Kidney (tissue), 14 donors: ENCODE data around the gene MAPK1. TPM values are rescaled to one million over a fixed set of nuclear protein-coding genes. Genes with fewer than 3 reads are reported as not detected.
"Not testable (repeated sequence)": the region's sequence is repeated elsewhere in the genome, so short reads cannot be mapped to it uniquely, and the experiment has no call there.

Source experiments
- DNase-seq, 5 donors: peaks; one replicate each; pipeline ENCODE4 v3.0.0-alpha.2; 2013 to 2020
- FAIRE-seq: peaks from 2 replicates; lab custom pipeline; 2012; peaks lifted over from hg19 to GRCh38; lab: Jason Lieb, UNC
- H3K27ac ChIP-seq, 2 donors: one replicate each; pipeline ENCODE4 v1.7.0; 2013; ENCODE audit warnings: low read depth in 2 of 2, low read length in 2 of 2, inconsistent platforms in 1 of 2
- H3K27me3 ChIP-seq: one replicate; pipeline ENCODE4 v1.7.1; 2013; ENCODE audit warnings: low read length, inconsistent platforms; ENCODE audit not compliant: control insufficient read depth, insufficient read depth
- H3K36me3 ChIP-seq, 3 donors: one replicate each; pipeline versions ENCODE4 v1.7.0 to v1.7.1; 2013; ENCODE audit warnings: low read length in 3 of 3, control low read depth in 1 of 3, inconsistent platforms in 1 of 3; ENCODE audit not compliant: insufficient read depth in 3 of 3, control insufficient read depth in 2 of 3
- H3K4me1 ChIP-seq, 3 donors: one replicate each; pipeline versions ENCODE4 v1.7.0 to v1.7.1; 2013; ENCODE audit warnings: low read length in 3 of 3, inconsistent platforms in 1 of 3, low read depth in 1 of 3; ENCODE audit not compliant: control insufficient read depth in 2 of 3, insufficient read depth in 2 of 3
- H3K4me3 ChIP-seq, 3 donors: one replicate each; pipeline versions ENCODE4 v1.7.0 to v1.8.1; 2013; ENCODE audit warnings: low read length in 3 of 3, control low read depth in 1 of 3, inconsistent platforms in 1 of 3
- H3K9ac ChIP-seq, 3 donors: one replicate each; pipeline versions ENCODE4 v1.7.0 to v1.7.1; 2013; ENCODE audit warnings: low read length in 3 of 3, control low read depth in 1 of 3, inconsistent platforms in 1 of 3
- H3K9me3 ChIP-seq, 3 donors: one replicate each; pipeline versions ENCODE4 v1.7.0 to v1.7.1; 2013; ENCODE audit warnings: low read length in 3 of 3, control low read depth in 1 of 3, inconsistent platforms in 1 of 3; ENCODE audit not compliant: control insufficient read depth in 2 of 3, insufficient read depth in 1 of 3
- intact Hi-C: fragments of 100-400 bp; cut with DNase I; formaldehyde crosslinking; loops from one replicate; pipeline ENCODE4 v1.11.1; 2022
- polyA plus RNA-seq: library from polyadenylated mRNA; stranded (reverse); fragments of 350-450 nt; fragmentation: Illumina TruSeq; extraction: RNeasy Lipid Tissue Mini Kit (QIAGEN cat#74804); gene quantifications from one replicate; pipeline ENCODE4 v1.2.3, GENCODE V29; 2014; ENCODE audit warnings: low read depth, low replicate concordance; ENCODE audit not compliant: insufficient read depth
- total RNA-seq: library from RNA; stranded (reverse); fragmentation: NEBNext Ultra II Directional; extraction: Animal tissue kit (Norgen Biotek cat#: 25700); gene quantifications from one replicate; pipeline ENCODE4 v1.2.1, GENCODE V29; 2021
- TF ChIP-seq, protein P1 (sequence below): IDR thresholded peaks from 3 replicates; pipeline ENCODE4 v1.5.1; 2012; ENCODE audit warnings: mild to moderate bottlenecking, moderate library complexity, borderline replicate concordance; ENCODE audit not compliant: insufficient read depth; ENCODE audit errors: extremely low read depth
- donor health status: control.
- donor health status: control.
- donor health status: control.
- donor health status: control.
- donor health status: control.
- donor health status: DM: yes; HTN: yes; CAD: no.
- donor health status: Normal renal cell carcinoma (clear cell type).

The MAPK1 gene
- total and polyA plus RNA-seq, 2 donors from 2014 or later, result 21.3 to 128 TPM

DNA sequence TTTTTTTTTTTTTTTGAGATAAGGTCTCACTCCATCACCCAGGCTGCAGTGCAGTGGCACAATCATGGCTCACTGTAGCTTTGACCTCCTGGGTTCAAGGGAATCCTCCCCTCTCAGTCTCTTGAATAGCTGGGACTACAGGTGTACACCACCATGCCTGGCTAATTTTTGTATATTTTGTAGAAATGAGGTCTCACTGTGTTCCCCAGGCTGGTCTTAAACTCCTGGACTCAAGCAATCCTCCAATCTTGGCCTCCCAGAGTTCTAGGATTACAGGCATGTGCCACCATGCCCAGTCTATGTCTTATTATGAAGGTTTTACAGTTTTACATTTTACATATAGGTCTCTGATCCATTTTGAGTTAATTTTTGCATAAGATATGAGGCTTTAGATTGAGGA lies 20.4 kb upstream of the MAPK1 start:
- Histone ChIP-seq H3K9me3 (no peaks in the 10 kb centered on the region), H3K4me1 (no peaks in the 10 kb centered on the region), H3K27me3 (no peaks in the 10 kb centered on the region), H3K36me3 (no peaks in the 10 kb centered on the region), H3K9ac (no peak overlapping the region), H3K27ac (no peak overlapping the region), H3K4me3 (no peak overlapping the region)
- no peak for DNase-seq
- intact Hi-C loops, result no loop called here
- no peak for FAIRE-seq
- TF ChIP-seq, protein P1, sequence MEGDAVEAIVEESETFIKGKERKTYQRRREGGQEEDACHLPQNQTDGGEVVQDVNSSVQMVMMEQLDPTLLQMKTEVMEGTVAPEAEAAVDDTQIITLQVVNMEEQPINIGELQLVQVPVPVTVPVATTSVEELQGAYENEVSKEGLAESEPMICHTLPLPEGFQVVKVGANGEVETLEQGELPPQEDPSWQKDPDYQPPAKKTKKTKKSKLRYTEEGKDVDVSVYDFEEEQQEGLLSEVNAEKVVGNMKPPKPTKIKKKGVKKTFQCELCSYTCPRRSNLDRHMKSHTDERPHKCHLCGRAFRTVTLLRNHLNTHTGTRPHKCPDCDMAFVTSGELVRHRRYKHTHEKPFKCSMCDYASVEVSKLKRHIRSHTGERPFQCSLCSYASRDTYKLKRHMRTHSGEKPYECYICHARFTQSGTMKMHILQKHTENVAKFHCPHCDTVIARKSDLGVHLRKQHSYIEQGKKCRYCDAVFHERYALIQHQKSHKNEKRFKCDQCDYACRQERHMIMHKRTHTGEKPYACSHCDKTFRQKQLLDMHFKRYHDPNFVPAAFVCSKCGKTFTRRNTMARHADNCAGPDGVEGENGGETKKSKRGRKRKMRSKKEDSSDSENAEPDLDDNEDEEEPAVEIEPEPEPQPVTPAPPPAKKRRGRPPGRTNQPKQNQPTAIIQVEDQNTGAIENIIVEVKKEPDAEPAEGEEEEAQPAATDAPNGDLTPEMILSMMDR, result no peak

DNA sequence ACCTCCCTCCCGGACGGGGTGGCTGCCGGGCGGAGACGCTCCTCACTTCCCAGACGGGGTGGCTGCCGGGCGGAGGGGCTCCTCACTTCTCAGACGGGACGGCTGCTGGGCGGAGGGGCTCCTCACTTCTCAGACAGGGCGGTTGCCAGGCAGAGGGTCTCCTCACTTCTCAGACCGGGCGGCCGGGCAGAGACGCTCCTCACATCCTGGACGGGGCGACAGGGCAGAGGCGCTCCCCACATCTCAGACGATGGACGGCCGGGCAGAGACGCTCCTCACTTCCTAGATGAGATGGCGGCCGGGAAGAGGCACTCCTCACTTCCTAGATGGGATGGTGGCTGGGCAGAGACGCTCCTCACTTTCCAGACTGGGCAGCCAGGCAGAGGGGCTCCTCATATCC lies 16.5 kb upstream of the MAPK1 start:
- H3K4me3 ChIP-seq, DNase-seq, intact Hi-C loops, H3K9ac ChIP-seq, FAIRE-seq, H3K27ac ChIP-seq, H3K4me1 ChIP-seq, H3K36me3 ChIP-seq, H3K27me3 ChIP-seq, H3K9me3 ChIP-seq: not testable (repeated sequence)

DNA sequence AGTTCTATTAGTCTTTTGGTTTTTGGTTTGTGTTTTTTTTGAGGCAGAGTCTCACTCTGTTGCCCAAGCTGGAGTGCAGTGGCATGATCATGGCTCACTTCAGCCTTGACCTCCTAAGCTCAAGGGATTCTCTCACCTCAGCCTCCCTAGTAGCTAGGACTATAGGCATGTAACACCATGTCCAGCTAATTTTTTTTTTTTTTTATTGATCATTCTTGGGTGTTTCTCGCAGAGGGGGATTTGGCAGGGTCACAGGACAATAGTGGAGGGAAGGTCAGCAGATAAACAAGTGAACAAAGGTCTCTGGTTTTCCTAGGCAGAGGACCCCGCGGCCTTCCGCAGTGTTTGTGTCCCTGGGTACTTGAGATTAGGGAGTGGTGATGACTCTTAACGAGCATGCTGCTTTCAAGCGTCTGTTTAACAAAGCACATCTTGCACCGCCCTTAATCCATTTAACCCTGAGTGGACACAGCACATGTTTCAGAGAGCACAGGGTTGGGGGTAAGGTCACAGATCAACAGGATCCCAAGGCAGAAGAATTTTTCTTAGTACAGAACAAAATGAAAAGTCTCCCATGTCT lies 15.4 kb upstream of the MAPK1 start:
- FAIRE-seq, H3K4me1 ChIP-seq, H3K9ac ChIP-seq, H3K4me3 ChIP-seq, DNase-seq, H3K36me3 ChIP-seq, H3K27ac ChIP-seq, H3K9me3 ChIP-seq, H3K27me3 ChIP-seq, intact Hi-C loops: not testable (repeated sequence)

DNA sequence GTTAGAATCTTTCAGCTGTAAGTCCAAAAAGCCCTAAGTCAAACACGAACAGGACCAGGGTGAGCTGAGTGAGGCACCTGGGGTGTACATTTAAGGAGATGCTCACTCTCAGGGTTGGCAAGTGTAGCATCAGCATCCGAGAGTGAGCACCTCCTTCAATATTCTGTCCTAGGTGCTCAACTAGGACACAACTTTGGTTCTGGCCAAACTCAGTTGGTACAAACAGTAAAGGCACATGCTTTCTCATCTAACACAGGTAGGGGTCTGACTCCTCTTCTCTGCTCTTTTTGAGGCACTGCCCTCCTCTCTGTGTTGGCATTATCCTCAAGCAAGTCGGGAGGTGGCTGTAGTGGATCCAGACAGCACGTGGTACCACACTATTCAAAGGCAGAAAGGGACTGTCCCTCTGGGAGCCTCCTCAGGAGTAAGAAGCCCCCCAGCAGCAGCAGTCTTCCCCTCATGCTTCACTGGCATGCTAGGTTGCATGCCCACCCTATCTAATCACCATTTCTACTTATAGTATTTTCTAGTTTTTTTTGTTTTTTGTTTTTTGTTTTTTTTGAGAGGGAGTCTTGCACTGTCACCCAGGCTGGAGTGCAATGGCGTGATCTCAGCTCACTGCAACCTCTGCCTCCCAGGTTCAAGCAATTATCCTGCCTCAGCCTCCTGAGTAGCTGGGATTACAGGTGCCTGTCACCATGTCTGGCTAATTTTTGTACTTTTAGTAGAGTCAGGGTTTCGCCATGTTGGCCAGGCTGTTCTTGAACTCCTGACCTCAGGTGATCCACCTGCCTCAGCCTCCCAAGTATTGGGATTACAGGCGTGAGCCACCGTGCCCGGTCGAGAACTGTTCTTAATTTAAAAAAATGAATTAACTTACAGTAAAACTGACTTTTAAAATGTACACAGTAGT lies 14.7 kb upstream of the MAPK1 start:
- no peaks in the 10 kb centered on the region for H3K9me3 ChIP-seq
- FAIRE-seq (no peak), DNase-seq (no peak)
- intact Hi-C loops, result no loop called here
- no peak overlapping the region for H3K27ac ChIP-seq
- H3K4me3 ChIP-seq, result no peak overlapping the region
- H3K36me3 ChIP-seq, result no peaks in the 10 kb centered on the region
- H3K4me1 ChIP-seq, result no peaks in the 10 kb centered on the region
- H3K27me3 ChIP-seq, result no peaks in the 10 kb centered on the region
- H3K9ac ChIP-seq, result no peak overlapping the region
- TF ChIP-seq, protein P1, result no peak
